HepG2 (cell line): ENCODE measurements around the gene IRF4. TPM values are rescaled to one million over a fixed set of nuclear protein-coding genes. Genes with fewer than 3 reads are reported as not detected.

Source experiments
- AGO2 ChIP-seq: fragments of 200-400 bp; formaldehyde crosslinking; optimal IDR thresholded peaks from 2 replicates; pipeline ENCODE3; 2017; ENCODE audit warnings: mild to moderate bottlenecking, low read depth, low read length, moderate library complexity
- ARID2 ChIP-seq: sonication (generic); formaldehyde crosslinking; IDR thresholded peaks from 2 replicates; pipeline ENCODE4 v1.8.1; 2022; ENCODE audit warnings: mild to moderate bottlenecking, missing genetic modification reagents, borderline replicate concordance
- FOXP1 ChIP-seq, 2 experiments: fragments of 450-650 bp in 1 of 2; IDR thresholded peaks; 2 replicates each; pipeline ENCODE4 v1.6.1; 2017 to 2018; ENCODE audit warnings: antibody characterized with exemption in 1 of 2
- NCOA2 ChIP-seq: sonication (generic); formaldehyde crosslinking; IDR thresholded peaks from 2 replicates; pipeline ENCODE4 v1.8.0; 2022; ENCODE audit warnings: inconsistent platforms
- PHB2 ChIP-seq: fragments of 450-650 bp; IDR thresholded peaks from 2 replicates; pipeline ENCODE4 v1.6.1; 2018; ENCODE audit not compliant: partially characterized antibody
- PHF20 ChIP-seq: sonication (generic); formaldehyde crosslinking; IDR thresholded peaks from 2 replicates; pipeline ENCODE4 v1.5.0; 2020; ENCODE audit warnings: mild to moderate bottlenecking, missing genetic modification reagents
- SIX4 ChIP-seq: sonication (generic); formaldehyde crosslinking; IDR thresholded peaks from 2 replicates; pipeline ENCODE4 v1.4.0; 2020; ENCODE audit warnings: missing genetic modification reagents
- SMAD9 ChIP-seq: sonication (generic); formaldehyde crosslinking; IDR thresholded peaks from 2 replicates; pipeline ENCODE4 v1.5.1; 2020; ENCODE audit warnings: mild to moderate bottlenecking, missing genetic modification reagents
- TP53 ChIP-seq: sonication (generic); formaldehyde crosslinking; conservative IDR thresholded peaks from 2 replicates; pipeline ENCODE4 v1.4.0; 2020; ENCODE audit warnings: missing genetic modification reagents
- U2AF2 ChIP-seq: fragments of 200-400 bp; formaldehyde crosslinking; IDR thresholded peaks from 2 replicates; pipeline ENCODE4 v1.6.1; 2017; ENCODE audit warnings: low read depth, mild to moderate bottlenecking, low read length
- ZBTB2 ChIP-seq: sonication (generic); formaldehyde crosslinking; IDR thresholded peaks from 2 replicates; pipeline ENCODE4 v1.8.0; 2022; ENCODE audit warnings: low read depth, missing genetic modification reagents
- ZBTB34 ChIP-seq: sonication (generic); formaldehyde crosslinking; IDR thresholded peaks from 2 replicates; pipeline ENCODE4 v1.8.0; 2022; ENCODE audit warnings: mild to moderate bottlenecking, missing genetic modification reagents
- ZFYVE20 ChIP-seq: sonication (generic); formaldehyde crosslinking; IDR thresholded peaks from 2 replicates; pipeline ENCODE4 v1.8.0; 2023; ENCODE audit warnings: low read depth, mild to moderate bottlenecking, moderate library complexity, missing genetic modification reagents, borderline replicate concordance
- ZNF138 ChIP-seq: sonication (generic); formaldehyde crosslinking; IDR thresholded peaks from 2 replicates; pipeline ENCODE4 v1.5.0; 2020; ENCODE audit warnings: mild to moderate bottlenecking, low read depth, missing genetic modification reagents
- ZNF350 ChIP-seq: sonication (generic); formaldehyde crosslinking; IDR thresholded peaks from 2 replicates; pipeline ENCODE4 v1.4.0; 2020; ENCODE audit warnings: mild to moderate bottlenecking, low read depth, missing genetic modification reagents, borderline replicate concordance
- ZNF543 ChIP-seq: sonication (generic); formaldehyde crosslinking; IDR thresholded peaks from 2 replicates; pipeline ENCODE4 v1.4.0; 2020; ENCODE audit warnings: mild to moderate bottlenecking, missing genetic modification reagents
- ZNF790 ChIP-seq: sonication (generic); formaldehyde crosslinking; IDR thresholded peaks from 2 replicates; pipeline ENCODE4 v1.8.0; 2022; ENCODE audit warnings: missing genetic modification reagents, mild to moderate bottlenecking, borderline replicate concordance
- polyA plus RNA-seq, 8 experiments: library from polyadenylated mRNA; depleted of rRNA in 3 of 8; stranded (reverse) in 7 of 8; unstranded in 1 of 8; fragments of >200 nt; fragmentation: Illumina TruSeq in 4 of 8; extraction: Trizol in 4 of 8; gene quantifications; 2 replicates each; pipeline versions ENCODE4 v1.2.1 to v1.2.3, GENCODE V29; 2011 to 2016; ENCODE audit warnings: low read depth in 4 of 8, missing spikeins in 1 of 8, mixed read lengths in 1 of 8; ENCODE audit not compliant: insufficient read depth in 1 of 8
- total RNA-seq, 5 experiments: library from RNA; depleted of rRNA; stranded (reverse); fragments of >200 nt; fragmentation: Illumina TruSeq; extraction: Trizol; gene quantifications; 2 replicates each; pipeline ENCODE4 v1.2.3, GENCODE V29; 2016; ENCODE audit warnings: low read depth in 1 of 5
- TF ChIP-seq, protein P1 (sequence below): sonication (generic); formaldehyde crosslinking; IDR thresholded peaks from one replicate; pipeline ENCODE4 v1.5.1; 2020; ENCODE audit warnings: mild to moderate bottlenecking, missing genetic modification reagents; ENCODE audit errors: not compliant biosample characterization

The IRF4 gene
- total and polyA plus RNA-seq, 2 of the 13 experiments (the other 11 are each of a cell fraction or from before 2014, with no cell fraction given) = 0.07 to 0.09 TPM

DNA sequence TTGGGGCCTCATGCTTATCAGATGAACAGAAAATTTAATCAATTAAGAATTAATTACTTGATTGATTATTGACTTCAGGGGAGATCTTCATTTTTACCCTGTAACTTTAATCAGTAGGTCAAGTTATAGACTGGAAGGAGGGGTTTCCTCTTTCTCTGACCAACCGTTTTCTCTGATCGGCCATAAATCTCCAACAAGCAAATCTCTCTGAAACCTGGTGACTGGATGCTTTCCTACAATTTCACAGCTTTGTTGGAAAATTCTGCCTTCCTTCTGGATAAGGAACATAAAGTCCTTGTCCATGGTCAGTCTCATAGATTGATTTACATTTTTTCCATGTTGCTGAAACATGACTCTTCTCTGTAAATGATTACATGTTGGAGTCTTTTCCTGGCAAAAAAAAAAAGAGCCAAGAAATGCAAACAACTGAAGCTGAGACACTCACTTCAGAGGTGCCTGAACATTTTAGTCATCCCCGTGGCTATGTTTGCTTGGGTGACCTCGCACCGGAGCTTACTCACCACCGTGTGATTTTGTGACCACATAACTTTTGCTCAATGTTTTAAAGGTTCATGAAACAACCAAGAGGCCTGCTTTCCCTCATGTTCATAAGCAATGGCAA, 31.0 kb downstream of the IRF4 start (continued):
- TF ChIP-seq SIX4 (peak; percentile 90), FOXP1 (IDR thresholded peaks at IDR 0.05) (no peak), FOXP1 (CRISPR knock-in tag; IDR thresholded peaks at IDR 0.05) (peak; percentile 58), ZNF543 (CRISPR knock-in tag) (no peak), NCOA2 (CRISPR knock-in tag) (0 out of 2 replicates have a peak, but pooled peaks have one; percentile 49), ZNF350 (CRISPR knock-in tag) (no peak), AGO2 (no peak), ZNF138 (CRISPR knock-in tag) (no peak), ZFYVE20 (CRISPR knock-in tag) (no peak), U2AF2 (no peak), ZBTB2 (CRISPR knock-in tag) (no peak), PHF20 (CRISPR knock-in tag) (no peak), ARID2 (no peak), ZBTB34 (CRISPR knock-in tag) (no peak), TP53 (CRISPR knock-in tag) (no peak), SMAD9 (CRISPR knock-in tag) (no peak), ZNF790 (CRISPR knock-in tag) (no peak), PHB2 (no peak)
- TF ChIP-seq, protein P1, sequence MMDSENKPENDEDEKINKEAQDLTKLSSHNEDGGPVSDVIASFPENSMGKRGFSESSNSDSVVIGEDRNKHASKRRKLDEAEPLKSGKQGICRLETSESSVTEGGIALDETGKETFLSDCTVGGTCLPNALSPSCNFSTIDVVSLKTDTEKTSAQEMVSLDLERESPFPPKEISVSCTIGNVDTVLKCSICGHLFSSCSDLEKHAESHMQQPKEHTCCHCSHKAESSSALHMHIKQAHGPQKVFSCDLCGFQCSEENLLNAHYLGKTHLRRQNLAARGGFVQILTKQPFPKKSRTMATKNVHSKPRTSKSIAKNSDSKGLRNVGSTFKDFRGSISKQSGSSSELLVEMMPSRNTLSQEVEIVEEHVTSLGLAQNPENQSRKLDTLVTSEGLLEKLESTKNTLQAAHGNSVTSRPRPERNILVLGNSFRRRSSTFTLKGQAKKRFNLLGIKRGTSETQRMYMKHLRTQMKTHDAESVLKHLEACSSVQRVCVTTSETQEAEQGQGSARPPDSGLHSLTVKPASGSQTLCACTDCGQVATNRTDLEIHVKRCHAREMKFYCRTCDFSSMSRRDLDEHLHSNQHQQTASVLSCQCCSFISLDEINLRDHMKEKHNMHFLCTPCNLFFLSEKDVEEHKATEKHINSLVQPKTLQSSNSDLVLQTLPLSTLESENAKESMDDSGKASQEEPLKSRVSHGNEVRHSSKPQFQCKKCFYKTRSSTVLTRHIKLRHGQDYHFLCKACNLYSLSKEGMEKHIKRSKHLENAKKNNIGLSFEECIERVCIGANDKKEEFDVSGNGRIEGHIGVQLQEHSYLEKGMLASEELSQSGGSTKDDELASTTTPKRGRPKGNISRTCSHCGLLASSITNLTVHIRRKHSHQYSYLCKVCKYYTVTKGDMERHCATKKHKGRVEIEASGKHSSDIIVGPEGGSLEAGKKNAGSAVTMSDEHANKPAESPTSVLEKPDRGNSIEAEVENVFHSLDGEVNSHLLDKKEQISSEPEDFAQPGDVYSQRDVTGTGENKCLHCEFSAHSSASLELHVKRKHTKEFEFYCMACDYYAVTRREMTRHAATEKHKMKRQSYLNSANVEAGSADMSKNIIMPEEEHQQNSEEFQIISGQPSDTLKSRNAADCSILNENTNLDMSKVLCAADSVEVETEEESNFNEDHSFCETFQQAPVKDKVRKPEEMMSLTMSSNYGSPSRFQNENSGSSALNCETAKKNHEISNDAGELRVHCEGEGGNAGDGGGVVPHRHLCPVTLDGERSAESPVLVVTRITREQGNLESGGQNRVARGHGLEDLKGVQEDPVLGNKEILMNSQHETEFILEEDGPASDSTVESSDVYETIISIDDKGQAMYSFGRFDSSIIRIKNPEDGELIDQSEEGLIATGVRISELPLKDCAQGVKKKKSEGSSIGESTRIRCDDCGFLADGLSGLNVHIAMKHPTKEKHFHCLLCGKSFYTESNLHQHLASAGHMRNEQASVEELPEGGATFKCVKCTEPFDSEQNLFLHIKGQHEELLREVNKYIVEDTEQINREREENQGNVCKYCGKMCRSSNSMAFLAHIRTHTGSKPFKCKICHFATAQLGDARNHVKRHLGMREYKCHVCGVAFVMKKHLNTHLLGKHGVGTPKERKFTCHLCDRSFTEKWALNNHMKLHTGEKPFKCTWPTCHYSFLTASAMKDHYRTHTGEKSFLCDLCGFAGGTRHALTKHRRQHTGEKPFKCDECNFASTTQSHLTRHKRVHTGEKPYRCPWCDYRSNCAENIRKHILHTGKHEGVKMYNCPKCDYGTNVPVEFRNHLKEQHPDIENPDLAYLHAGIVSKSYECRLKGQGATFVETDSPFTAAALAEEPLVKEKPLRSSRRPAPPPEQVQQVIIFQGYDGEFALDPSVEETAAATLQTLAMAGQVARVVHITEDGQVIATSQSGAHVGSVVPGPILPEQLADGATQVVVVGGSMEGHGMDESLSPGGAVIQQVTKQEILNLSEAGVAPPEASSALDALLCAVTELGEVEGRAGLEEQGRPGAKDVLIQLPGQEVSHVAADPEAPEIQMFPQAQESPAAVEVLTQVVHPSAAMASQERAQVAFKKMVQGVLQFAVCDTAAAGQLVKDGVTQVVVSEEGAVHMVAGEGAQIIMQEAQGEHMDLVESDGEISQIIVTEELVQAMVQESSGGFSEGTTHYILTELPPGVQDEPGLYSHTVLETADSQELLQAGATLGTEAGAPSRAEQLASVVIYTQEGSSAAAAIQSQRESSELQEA (CRISPR knock-in tag) = no peak
